DMS53 (cell line): ENCODE results near the gene ARFGEF2.
"Not testable (repeated sequence)": the region's sequence is repeated elsewhere in the genome, so short reads cannot be mapped to it uniquely, and the experiment has no call there.

Experiments
- DNase-seq: peaks from one replicate; lab custom pipeline; 2025; lab: John Stamatoyannopoulos, UW

ARFGEF2 gene

GRCh38 chr20:48921168-48921882, at the start of gene ARFGEF2:
Gene ARFGEF2 (plus strand): TSS chr20:48921711. CDS start chr20:48921890, 179 bp downstream.
- peak; percentile 97 for DNase-seq

- no peak for DNase-seq
These were observed 46.1 kb upstream of the ARFGEF2 start for GRCh38 chr20:48875233-48875913.

GRCh38 chr20:48875914-48876240, 45.6 kb upstream of the ARFGEF2 start:
- DNase-seq = no peak

- no peak for DNase-seq
These were observed 44.2 kb upstream of the ARFGEF2 start for GRCh38 chr20:48877304-48877703.

- no peak for DNase-seq
These were observed 42.8 kb upstream of the ARFGEF2 start for GRCh38 chr20:48878534-48879248.

- DNase-seq = no peak
These were observed 41.8 kb upstream of the ARFGEF2 start for GRCh38 chr20:48879612-48880245.

- no peak for DNase-seq
These were observed 41.2 kb upstream of the ARFGEF2 start for GRCh38 chr20:48880331-48880730.

- no peak for DNase-seq
These were observed 40.4 kb upstream of the ARFGEF2 start for GRCh38 chr20:48880981-48881657.

- no peak for DNase-seq
These were observed 36.3 kb upstream of the ARFGEF2 start for GRCh38 chr20:48885237-48885636.

- no peak for DNase-seq
These were observed 35.3 kb upstream of the ARFGEF2 start for GRCh38 chr20:48886194-48886593.

- no peak for DNase-seq
These were observed 34.7 kb upstream of the ARFGEF2 start for GRCh38 chr20:48886811-48887210.

- DNase-seq = not testable (repeated sequence)
These were observed 33.0 kb upstream of the ARFGEF2 start for GRCh38 chr20:48888517-48888916.

GRCh38 chr20:48889140-48889790, 32.2 kb upstream of the ARFGEF2 start:
- no peak for DNase-seq

GRCh38 chr20:48891235-48892048, 30.1 kb upstream of the ARFGEF2 start:
- no peak for DNase-seq

GRCh38 chr20:48892049-48892470, 29.5 kb upstream of the ARFGEF2 start:
- no peak for DNase-seq

GRCh38 chr20:48892891-48893290, 28.6 kb upstream of the ARFGEF2 start:
- no peak for DNase-seq

- no peak for DNase-seq
These were observed 28.1 kb upstream of the ARFGEF2 start for GRCh38 chr20:48893374-48893773.

GRCh38 chr20:48897305-48898010, 24.1 kb upstream of the ARFGEF2 start:
- no peak for DNase-seq

- no peak for DNase-seq
These were observed 23.3 kb upstream of the ARFGEF2 start for GRCh38 chr20:48898210-48898609.
